Middle frontal gyrus (tissue), 1 donor: ENCODE measurements around the gene CCDC102B.
"Not testable (repeated sequence)": the region's sequence is repeated elsewhere in the genome, so short reads cannot be mapped to it uniquely, and the experiment has no call there.

Experiments
- DNase-seq: peaks from one replicate; pipeline ENCODE4 v3.0.0-alpha.2; 2015; ENCODE audit warnings: low spot score; ENCODE audit errors: extremely low spot score

The CCDC102B gene

DNA sequence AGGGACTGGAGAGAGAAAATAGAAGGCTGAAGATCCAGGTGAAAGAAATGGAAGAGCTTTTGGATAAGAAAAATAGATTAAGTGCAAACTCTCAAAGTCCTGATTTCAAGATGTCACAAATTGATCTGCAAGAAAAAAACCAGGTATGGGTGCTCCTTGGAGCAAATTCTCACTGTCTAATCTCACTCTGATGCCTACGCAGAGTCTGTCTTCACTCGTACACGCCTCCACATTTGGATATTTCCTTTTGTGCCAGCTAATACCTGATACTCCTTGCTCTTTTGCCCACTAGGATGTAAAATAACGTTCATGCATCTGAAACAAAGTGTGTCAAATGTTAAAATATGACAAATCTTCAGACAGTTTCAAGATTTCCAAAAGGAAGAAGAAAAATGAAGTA lies 99.4 kb downstream of the CCDC102B start:
- DNase-seq, result no peak

- no peak for DNase-seq
These were observed 111.7 kb downstream of the CCDC102B start for GRCh38 chr18:68909579-68909978.

- no peak for DNase-seq
These were observed 117.2 kb downstream of the CCDC102B start for GRCh38 chr18:68915061-68915460.

DNA sequence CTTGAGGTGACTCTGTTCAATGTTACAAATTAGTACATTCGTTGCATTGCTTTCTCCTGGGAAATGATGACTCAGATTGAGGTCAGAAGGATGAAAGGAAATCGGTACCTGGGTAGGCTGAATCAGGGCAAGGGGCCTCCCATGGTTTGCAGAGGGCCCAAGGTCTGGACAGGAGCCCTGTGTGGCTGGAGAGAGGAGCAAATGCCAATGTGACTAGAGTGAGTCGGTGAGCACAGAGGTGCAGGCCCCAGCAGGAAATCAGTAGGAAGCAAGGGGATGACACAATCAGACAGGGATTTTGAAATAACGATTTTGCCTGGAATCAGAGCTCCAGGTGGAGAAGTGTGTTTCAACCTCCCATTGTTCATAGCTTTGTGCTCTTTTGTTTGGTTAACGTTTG lies 118.9 kb downstream of the CCDC102B start:
- DNase-seq, result no peak

DNA sequence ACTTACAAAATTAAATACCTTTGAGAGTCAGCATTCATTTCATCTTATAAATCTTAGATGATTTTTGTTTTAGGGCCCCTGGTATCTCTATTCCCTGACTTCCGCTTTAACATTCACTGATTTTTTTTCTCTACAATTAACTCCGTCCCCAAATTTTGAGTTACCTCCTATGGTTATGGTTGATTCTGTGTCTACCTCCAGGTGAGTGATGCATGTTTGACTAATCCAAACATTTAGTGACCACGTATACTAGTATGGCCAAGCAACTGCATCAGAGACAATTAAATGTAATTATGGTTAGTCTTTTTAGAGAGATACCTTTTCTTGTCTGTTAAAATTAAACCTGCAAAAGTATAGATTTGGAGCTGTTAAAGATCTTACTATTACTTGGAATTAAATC lies 120.3 kb downstream of the CCDC102B start:
- DNase-seq, result no peak

- no peak for DNase-seq
These were observed 122.0 kb downstream of the CCDC102B start for GRCh38 chr18:68919900-68920299.

- no peak for DNase-seq
These were observed 124.5 kb downstream of the CCDC102B start for GRCh38 chr18:68922392-68922791.

- DNase-seq, result no peak
These were observed 127.4 kb downstream of the CCDC102B start for GRCh38 chr18:68925268-68925667.

GRCh38 chr18:68928762-68929675 lies 131.1 kb downstream of the CCDC102B start:
- no peak for DNase-seq

DNA sequence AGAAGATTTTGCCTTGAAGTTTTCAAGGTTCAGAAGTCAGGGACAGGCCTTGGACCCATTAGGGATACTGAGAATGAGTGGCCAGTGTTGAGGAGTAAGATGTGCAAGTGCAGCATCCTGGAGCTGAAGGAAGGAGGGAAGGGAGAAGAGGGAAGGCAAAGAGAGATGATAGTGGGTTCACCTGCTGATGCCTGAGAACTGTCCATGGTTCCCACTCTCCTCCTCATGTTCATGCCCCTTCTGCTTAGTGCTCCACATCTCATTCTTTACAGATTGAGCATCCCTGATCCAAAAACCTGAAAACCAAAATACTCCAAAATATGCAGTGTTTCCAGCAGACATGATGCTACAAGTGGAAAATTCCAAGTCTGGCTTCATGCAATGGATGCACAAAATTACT lies 137.8 kb downstream of the CCDC102B start:
- DNase-seq, result no peak

GRCh38 chr18:68937029-68937599 lies 139.2 kb downstream of the CCDC102B start:
- DNase-seq, result no peak

- DNase-seq, result no peak
These were observed 142.2 kb downstream of the CCDC102B start for GRCh38 chr18:68940039-68940438.

GRCh38 chr18:68940754-68941153 lies 142.9 kb downstream of the CCDC102B start:
- DNase-seq, result no peak

DNA sequence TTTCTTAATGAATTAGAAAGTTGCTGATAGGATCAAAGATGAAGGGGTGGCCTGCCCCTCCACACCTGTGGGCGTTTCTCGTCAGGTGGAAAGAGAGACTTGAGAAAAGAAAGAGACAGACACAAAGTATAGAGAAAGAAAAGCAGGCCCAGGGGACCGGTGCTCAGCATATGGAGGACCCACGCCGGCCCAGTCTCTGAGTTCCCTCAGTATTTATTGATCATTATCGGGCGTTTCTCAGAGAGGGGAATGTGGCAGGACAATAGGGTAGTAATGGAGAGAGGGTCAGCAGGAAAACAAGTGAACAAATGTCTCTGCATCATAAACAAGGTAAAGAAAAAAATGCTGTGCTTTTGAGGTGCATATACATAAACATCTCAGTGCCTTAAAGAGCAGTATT lies 144.3 kb downstream of the CCDC102B start:
- DNase-seq, result no peak

DNA sequence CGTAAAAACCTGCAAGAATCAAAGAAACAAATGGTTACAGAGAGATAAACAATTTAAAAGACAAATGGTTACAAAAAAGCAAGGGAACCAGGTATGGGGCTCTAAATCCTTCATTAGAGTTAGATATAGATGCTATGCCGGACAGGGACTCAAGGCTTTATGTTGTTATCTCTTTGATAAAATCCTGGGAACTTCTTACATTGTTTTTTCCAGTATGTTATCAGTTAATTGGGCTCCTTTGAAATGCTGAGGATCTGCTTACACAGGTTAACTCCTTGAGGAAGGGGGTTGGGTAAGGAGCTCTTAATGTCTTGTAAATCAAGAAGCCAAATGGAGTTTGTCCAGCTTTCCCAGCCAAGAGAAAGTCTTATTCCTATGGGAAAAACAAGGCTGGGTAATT lies 146.0 kb downstream of the CCDC102B start:
- DNase-seq, result not testable (repeated sequence)

- no peak for DNase-seq
These were observed 146.4 kb downstream of the CCDC102B start for GRCh38 chr18:68944330-68944729.

- no peak for DNase-seq
These were observed 146.9 kb downstream of the CCDC102B start for GRCh38 chr18:68944826-68945225.

- DNase-seq, result no peak
These were observed 150.7 kb downstream of the CCDC102B start for GRCh38 chr18:68948622-68949021.

GRCh38 chr18:68954738-68955137 lies 156.9 kb downstream of the CCDC102B start:
- no peak for DNase-seq

DNA sequence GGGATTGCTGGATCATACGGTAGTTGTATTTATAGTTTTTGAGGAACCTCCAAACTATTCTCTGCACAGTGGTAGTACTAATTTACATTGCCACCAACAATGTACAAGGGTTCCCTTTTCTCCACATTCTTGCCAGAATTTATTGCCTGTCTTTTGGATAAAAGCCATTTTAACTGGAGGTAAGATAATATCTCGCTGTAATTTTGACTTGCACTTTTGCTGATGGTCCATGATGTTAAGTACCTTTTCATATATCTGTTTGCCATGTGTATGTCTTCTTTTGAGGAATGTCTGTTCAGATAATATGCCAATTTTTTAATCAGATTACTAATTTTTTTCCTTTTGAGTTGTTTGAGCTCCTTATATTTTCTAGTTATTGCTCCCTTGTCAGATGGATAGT lies 158.8 kb downstream of the CCDC102B start:
- DNase-seq, result no peak

DNA sequence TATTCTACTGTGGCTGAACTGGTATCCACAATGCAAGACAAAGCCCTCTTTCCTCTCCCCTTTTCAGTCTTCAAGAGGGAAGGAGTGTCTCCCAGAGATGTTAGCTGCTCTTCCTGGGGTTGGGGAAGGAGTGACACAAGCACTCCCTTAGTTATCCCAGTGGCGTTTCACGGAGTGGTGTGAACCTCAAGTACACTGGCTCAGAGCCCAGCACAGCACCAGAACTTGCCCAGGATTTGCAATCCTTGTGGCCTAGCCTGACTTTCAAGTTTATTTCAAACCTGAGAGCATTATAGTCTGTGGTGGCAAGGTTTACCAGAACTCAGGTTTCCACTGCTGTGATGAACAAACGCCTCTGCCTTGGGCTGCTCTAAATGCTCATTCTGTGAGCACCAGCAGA lies 162.5 kb downstream of the CCDC102B start:
- DNase-seq, result no peak

DNA sequence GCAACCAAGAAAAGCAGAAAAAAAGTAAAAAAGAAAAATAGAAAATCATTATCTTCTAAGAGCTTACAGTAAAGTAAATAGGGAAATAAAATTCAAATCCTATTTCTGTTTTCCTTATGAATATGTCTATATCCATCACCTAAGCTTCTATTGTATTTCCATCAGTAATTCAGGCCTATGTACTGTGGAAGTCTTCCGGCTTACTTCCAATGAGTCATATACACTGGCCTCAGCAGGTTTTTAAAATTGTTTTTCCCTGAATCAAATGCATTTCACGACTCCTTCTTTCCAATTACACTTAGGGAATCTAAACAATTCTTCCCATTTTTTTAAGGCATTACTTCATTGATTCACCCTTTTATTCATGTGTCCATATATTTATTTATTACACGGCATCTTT lies 164.7 kb downstream of the CCDC102B start:
- DNase-seq, result no peak

DNA sequence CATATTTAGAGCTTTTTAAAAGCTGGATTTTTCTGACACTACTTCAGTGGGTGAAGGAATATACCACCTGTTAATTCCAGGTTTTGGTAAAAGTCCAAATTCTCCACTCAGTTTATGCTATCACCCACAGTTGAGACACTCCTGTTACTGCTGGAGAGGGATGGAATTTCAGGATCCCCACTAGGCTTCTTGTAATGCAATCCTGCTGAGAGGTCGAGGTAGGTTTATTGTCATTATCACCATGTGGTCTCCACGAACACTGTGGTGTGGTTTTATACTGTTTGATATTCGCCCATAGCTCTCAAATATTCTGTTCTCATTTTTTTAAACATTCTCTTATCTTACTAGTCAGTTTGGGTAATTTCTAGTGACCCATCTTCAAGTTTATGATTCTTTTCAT lies 167.9 kb downstream of the CCDC102B start:
- no peak for DNase-seq
